Suppressor macrophage (primary cell): Measurements from ENCODE around the gene RPS6KA4.
A peak's percentile ranks its signal among the peaks of the same experiment; 100 is the strongest.
"Not testable (repeated sequence)": the region's sequence is repeated elsewhere in the genome, so short reads cannot be mapped to it uniquely, and the experiment has no call there.

Experiments used
- DNase-seq, 4 experiments: peaks; one replicate each; pipeline ENCODE4 v3.0.0-alpha.2; 2020 to 2022
- total RNA-seq, 17 experiments: gene quantifications; one replicate each; lab custom pipeline; 2026; ENCODE audit warnings: mixed read lengths in 6 of 17, inconsistent platforms in 3 of 17; lab: John Stamatoyannopoulos, UW

RPS6KA4 gene
- total RNA-seq = 20.9 to 87.5 (median 45.6) reads per million in 17 experiments

- peak; percentile 84 to 94 (median 90) for DNase-seq
Observed at GRCh38 chr11:64358907-64359711, at the start of gene RPS6KA4. Gene RPS6KA4, plus strand, starts transcription at chr11:64359162. Its CDS starts 74 bp downstream, at chr11:64359236.

GRCh38 chr11:64312947-64313346 is 46.0 kb upstream of the RPS6KA4 start:
- no peak for DNase-seq

- DNase-seq = no peak
Observed at GRCh38 chr11:64313491-64314145, 45.3 kb upstream of the RPS6KA4 start.

- DNase-seq = peak in 1 of 4 experiments; percentile 34
Observed at GRCh38 chr11:64314146-64314804, 44.7 kb upstream of the RPS6KA4 start.

- DNase-seq = no peak
Observed at GRCh38 chr11:64314805-64315561, 44.0 kb upstream of the RPS6KA4 start.

- DNase-seq = not testable (repeated sequence)
Observed at GRCh38 chr11:64315667-64316526, 43.1 kb upstream of the RPS6KA4 start.

- DNase-seq = peak in 1 of 4 experiments; percentile 17
Observed at GRCh38 chr11:64316672-64317324, 42.2 kb upstream of the RPS6KA4 start.

- peak; percentile 95 to 99 (median 96) for DNase-seq
Observed at GRCh38 chr11:64317325-64317960, 41.5 kb upstream of the RPS6KA4 start, which contains the start of gene TRMT112. Gene TRMT112, minus strand, starts transcription at chr11:64317559. Its CDS starts 33 bp downstream, at chr11:64317526.

GRCh38 chr11:64317961-64318765 is 40.8 kb upstream of the RPS6KA4 start, which contains the start of gene PRDX5:
Gene PRDX5, plus strand, starts transcription at chr11:64318121. Its CDS starts 95 bp downstream, at chr11:64318216.
- peak; percentile 99 for DNase-seq

- DNase-seq = peak in 2 of 4 experiments; percentile 33 to 34
Observed at GRCh38 chr11:64318766-64319761, 39.9 kb upstream of the RPS6KA4 start.

GRCh38 chr11:64320556-64320955 is 38.4 kb upstream of the RPS6KA4 start:
- no peak for DNase-seq

- no peak for DNase-seq
Observed at GRCh38 chr11:64321026-64321425, 37.9 kb upstream of the RPS6KA4 start.

GRCh38 chr11:64321533-64321932 is 37.4 kb upstream of the RPS6KA4 start:
- DNase-seq = no peak

- no peak for DNase-seq
Observed at GRCh38 chr11:64322925-64323260, 36.1 kb upstream of the RPS6KA4 start.

- DNase-seq = no peak
Observed at GRCh38 chr11:64323373-64323772, 35.6 kb upstream of the RPS6KA4 start.

GRCh38 chr11:64323984-64324383 is 35.0 kb upstream of the RPS6KA4 start:
- not testable (repeated sequence) for DNase-seq

- DNase-seq = no peak
Observed at GRCh38 chr11:64324692-64325469, 34.1 kb upstream of the RPS6KA4 start.
